GM12872 (cell line): ENCODE data around the gene GNAT1.

Experiments
- CTCF ChIP-seq: IDR thresholded peaks from 3 replicates; pipeline ENCODE4 v1.5.1; 2011; ENCODE audit warnings: low read depth, mild to moderate bottlenecking, low read length, moderate library complexity; ENCODE audit not compliant: insufficient read depth

The GNAT1 gene

GRCh38 chr3:50221411-50222168, 30.2 kb downstream of the GNAT1 start:
- TF ChIP-seq CTCF = peak; percentile 41; the same call in 2 of the 3 replicates

GRCh38 chr3:50222169-50222528, 30.7 kb downstream of the GNAT1 start:
- TF ChIP-seq CTCF = no peak

- TF ChIP-seq CTCF = no peak
These were observed 33.2 kb downstream of the GNAT1 start for GRCh38 chr3:50224639-50225038.

- no peak for TF ChIP-seq CTCF
These were observed 35.5 kb downstream of the GNAT1 start for GRCh38 chr3:50226888-50227389.

GRCh38 chr3:50227390-50228183, 36.2 kb downstream of the GNAT1 start:
- TF ChIP-seq CTCF = peak; percentile 77

- no peak for TF ChIP-seq CTCF
These were observed 38.1 kb downstream of the GNAT1 start for GRCh38 chr3:50229490-50229889.

GRCh38 chr3:50230104-50230793, 38.8 kb downstream of the GNAT1 start:
- no peak for TF ChIP-seq CTCF
